Hepatocyte (in vitro differentiated cells): Measurements from ENCODE around the gene ATP8B3. TPM values are rescaled to one million over a fixed set of nuclear protein-coding genes. Genes with fewer than 3 reads are reported as not detected.

Source experiments
- DNase-seq: peaks from one replicate; pipeline ENCODE4 v3.0.0-alpha.2; 2016; ENCODE audit warnings: low spot score
- H2AFZ ChIP-seq: fragments of 200-600 bp; sonication (generic); 2 replicates; pipeline ENCODE4 v1.6.0; 2016; ENCODE audit warnings: antibody characterized with exemption, mild to moderate bottlenecking
- H3K27ac ChIP-seq: fragments of 200-600 bp; sonication (generic); 2 replicates; pipeline ENCODE4 v1.5.1; 2016; ENCODE audit warnings: mild to moderate bottlenecking
- H3K27me3 ChIP-seq: fragments of 200-600 bp; sonication (generic); 2 replicates; pipeline ENCODE4 v1.6.1; 2016
- H3K36me3 ChIP-seq: fragments of 200-600 bp; sonication (generic); replicated peaks from 2 replicates; pipeline ENCODE4 v1.5.1; 2016; ENCODE audit warnings: low read depth; ENCODE audit not compliant: insufficient read depth
- H3K4me1 ChIP-seq: fragments of 200-600 bp; sonication (generic); 2 replicates; pipeline ENCODE4 v1.5.1; 2016; ENCODE audit warnings: mild to moderate bottlenecking, moderate library complexity; ENCODE audit not compliant: insufficient read depth
- H3K4me2 ChIP-seq: fragments of 200-600 bp; sonication (generic); 2 replicates; pipeline ENCODE4 v1.6.0; 2016
- H3K4me3 ChIP-seq: fragments of 200-600 bp; sonication (generic); 2 replicates; pipeline ENCODE4 v1.5.1; 2016; ENCODE audit warnings: mild to moderate bottlenecking
- H3K79me2 ChIP-seq: fragments of 200-600 bp; sonication (generic); 2 replicates; pipeline ENCODE4 v1.6.0; 2017; ENCODE audit warnings: mild to moderate bottlenecking
- H3K9me2 ChIP-seq: fragments of 200-600 bp; sonication (generic); replicated peaks from 2 replicates; pipeline ENCODE4 v1.6.0; 2017; ENCODE audit warnings: mild to moderate bottlenecking; ENCODE audit not compliant: insufficient read depth
- H3K9me3 ChIP-seq: fragments of 200-600 bp; sonication (generic); 2 replicates; pipeline ENCODE4 v1.5.1; 2016; ENCODE audit warnings: low read depth, mild to moderate bottlenecking
- H4K20me1 ChIP-seq: fragments of 200-600 bp; sonication (generic); 2 replicates; pipeline ENCODE4 v1.6.0; 2016; ENCODE audit warnings: mild to moderate bottlenecking; ENCODE audit not compliant: insufficient read depth, poor library complexity, severe bottlenecking
- CTCF ChIP-seq: fragments of 200-600 bp; sonication (generic); IDR thresholded peaks from 2 replicates; pipeline ENCODE4 v1.5.1; 2016; ENCODE audit warnings: antibody characterized with exemption, mild to moderate bottlenecking; ENCODE audit not compliant: poor library complexity
- EZH2 ChIP-seq: fragments of 200-600 bp; sonication (generic); IDR thresholded peaks from 2 replicates; pipeline ENCODE4 v1.6.1; 2016; ENCODE audit warnings: antibody characterized with exemption, mild to moderate bottlenecking, borderline replicate concordance
- EZH2phosphoT487 ChIP-seq: fragments of 200-600 bp; sonication (generic); IDR thresholded peaks from one replicate; pipeline ENCODE4 v1.6.1; 2018; ENCODE audit warnings: antibody characterized with exemption, mild to moderate bottlenecking, low read depth, moderate library complexity; ENCODE audit not compliant: unreplicated experiment, severe bottlenecking
- WGBS: methylation state at CpG from one replicate; pipeline ENCODE4 v1.1.6; 2016; ENCODE audit warnings: low lambda C conversion rate; ENCODE audit errors: missing lambda C conversion rate; 5-methylcytosine and 5-hydroxymethylcytosine counted together
- polyA plus RNA-seq: library from polyadenylated mRNA; unstranded; fragments of >200 nt; fragmentation: Nextera tagmentation; extraction: Ambion mirVana; gene quantifications from 2 replicates; pipeline ENCODE4 v1.2.1, GENCODE V29; 2016
- total RNA-seq: library from RNA; depleted of rRNA; stranded (reverse); fragments of >200 nt; gene quantifications from 2 replicates; pipeline ENCODE4 v1.2.3, GENCODE V29; 2014

Gene ATP8B3
- total and polyA plus RNA-seq, 2 experiments from 2014 or later: 1.7 to 2.4 TPM

GRCh38 chr19:1858412-1859081 lies 46.5 kb upstream of the ATP8B3 start:
- WGBS: 97% methylated on average over 7 of the region's 10 CpGs
- Histone ChIP-seq H3K4me2 (peak overlapping the region; percentile 83), H3K27ac (peak overlapping the region; percentile 97), H3K9me3 (no peaks in the 10 kb centered on the region), H3K4me3 (no peak overlapping the region), H4K20me1 (peaks cover 42% of the 10 kb centered on the region), H3K27me3 (no peaks in the 10 kb centered on the region), H3K9me2 (no peaks in the 10 kb centered on the region), H3K36me3 (no peaks in the 10 kb centered on the region), H2AFZ (no peak overlapping the region), H3K79me2 (peaks cover 83% of the 10 kb centered on the region), H3K4me1 (peaks cover 74% of the 10 kb centered on the region)
- TF ChIP-seq EZH2 (no peak), CTCF (no peak), EZH2phosphoT487 (no peak)
- no peak for DNase-seq

GRCh38 chr19:1857648-1858326 lies 45.7 kb upstream of the ATP8B3 start:
- peaks cover 45% of the 10 kb centered on the region for H4K20me1 ChIP-seq

GRCh38 chr19:1856698-1857603 lies 44.9 kb upstream of the ATP8B3 start:
- H3K4me2 ChIP-seq: peak overlapping the region; percentile 83
- peak; percentile 95 for DNase-seq
- peaks cover 39% of the 10 kb centered on the region for H4K20me1 ChIP-seq
- no peak overlapping the region for H2AFZ ChIP-seq
- peak overlapping the region; percentile 97 for H3K27ac ChIP-seq
- no peaks in the 10 kb centered on the region for H3K9me3 ChIP-seq
- H3K27me3 ChIP-seq: no peaks in the 10 kb centered on the region
- WGBS: 36% methylated on average over 34 of the region's 73 CpGs
- peaks cover 83% of the 10 kb centered on the region for H3K79me2 ChIP-seq
- peak overlapping the region; percentile 12 for H3K4me3 ChIP-seq
- H3K4me1 ChIP-seq: peaks cover 73% of the 10 kb centered on the region
- H3K36me3 ChIP-seq: no peaks in the 10 kb centered on the region
- TF ChIP-seq EZH2phosphoT487 (no peak), CTCF (no peak), EZH2 (no peak)
- H3K9me2 ChIP-seq: no peaks in the 10 kb centered on the region

More at GRCh38 chr19:1857648-1858326, 45.7 kb upstream of the ATP8B3 start:
- Histone ChIP-seq H3K79me2 (peaks cover 86% of the 10 kb centered on the region), H3K27ac (peak overlapping the region; percentile 97), H3K4me3 (no peak overlapping the region), H2AFZ (no peak overlapping the region), H3K9me3 (no peaks in the 10 kb centered on the region), H3K4me1 (peaks cover 77% of the 10 kb centered on the region), H3K36me3 (no peaks in the 10 kb centered on the region), H3K9me2 (no peaks in the 10 kb centered on the region), H3K27me3 (no peaks in the 10 kb centered on the region), H3K4me2 (peak overlapping the region; percentile 83)
- 77% methylated on average over 10 of the region's 16 CpGs for WGBS
- no peak for DNase-seq
- TF ChIP-seq EZH2 (no peak), EZH2phosphoT487 (no peak), CTCF (no peak)
